H1 (cell line): ENCODE data around the gene ANAPC7. TPM values are rescaled to one million over a fixed set of nuclear protein-coding genes. Genes with fewer than 3 reads are reported as not detected.

Source experiments
- polyA plus RNA-seq, 7 experiments: library from polyadenylated mRNA; depleted of rRNA in 3 of 7; stranded (reverse) in 5 of 7; unstranded in 2 of 7; fragments of >200 nt in 5 of 7; fragments of 200-250 nt in 2 of 7; gene quantifications; 1 replicate in 5 of 7; 2 replicates in 1 of 7; 4 replicates in 1 of 7; pipeline versions ENCODE4 v1.2.1 to v1.2.3, GENCODE V29; 2011 to 2013; ENCODE audit warnings: missing spikeins in 2 of 7, mixed read lengths in 2 of 7
- total RNA-seq: library from RNA; stranded (reverse); fragmentation: NEBNext Ultra II Directional; extraction: Animal tissue kit (Norgen Biotek cat#: 25700); gene quantifications from 2 replicates; pipeline ENCODE4 v1.2.1, GENCODE V29; 2021
- TF ChIP-seq, protein P1 (sequence below): fragments of 300-600 bp; sonication (generic); IDR thresholded peaks from 2 replicates; pipeline ENCODE4 v1.7.1; 2012; ENCODE audit warnings: low read length, moderate library complexity, mild to moderate bottlenecking, inconsistent platforms; ENCODE audit not compliant: insufficient replicate concordance

Gene ANAPC7
- total and polyA plus RNA-seq, 2 of the 8 experiments (the other 6 are each of a cell fraction or from before 2014, with no cell fraction given), result 72.8 to 105 TPM

DNA sequence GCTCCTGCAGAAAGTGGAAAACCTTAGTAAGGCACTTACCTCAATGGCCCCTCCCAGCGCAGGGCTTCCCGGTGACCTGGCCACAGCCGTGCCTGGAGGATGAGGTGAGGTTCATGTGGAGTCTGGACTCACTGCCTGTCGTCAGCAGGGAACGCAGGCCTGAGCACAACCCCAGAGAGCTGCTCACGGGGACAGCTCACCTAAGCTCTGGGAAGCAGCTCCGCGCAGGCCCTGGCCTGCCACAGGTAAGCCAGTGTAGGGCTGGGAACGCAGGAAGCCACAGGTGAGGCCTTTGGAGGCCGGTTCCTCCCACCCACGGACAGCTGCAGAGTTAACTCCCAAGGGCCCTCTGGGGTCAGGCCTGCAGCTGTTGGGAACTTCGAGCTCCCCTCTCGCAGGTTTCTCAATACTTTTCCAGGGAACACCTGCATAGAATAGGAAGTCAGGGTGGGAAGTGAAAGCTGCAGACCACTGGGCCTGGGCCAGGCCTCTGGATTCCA, 32.7 kb downstream of the ANAPC7 start (continued):
- TF ChIP-seq, protein P1, sequence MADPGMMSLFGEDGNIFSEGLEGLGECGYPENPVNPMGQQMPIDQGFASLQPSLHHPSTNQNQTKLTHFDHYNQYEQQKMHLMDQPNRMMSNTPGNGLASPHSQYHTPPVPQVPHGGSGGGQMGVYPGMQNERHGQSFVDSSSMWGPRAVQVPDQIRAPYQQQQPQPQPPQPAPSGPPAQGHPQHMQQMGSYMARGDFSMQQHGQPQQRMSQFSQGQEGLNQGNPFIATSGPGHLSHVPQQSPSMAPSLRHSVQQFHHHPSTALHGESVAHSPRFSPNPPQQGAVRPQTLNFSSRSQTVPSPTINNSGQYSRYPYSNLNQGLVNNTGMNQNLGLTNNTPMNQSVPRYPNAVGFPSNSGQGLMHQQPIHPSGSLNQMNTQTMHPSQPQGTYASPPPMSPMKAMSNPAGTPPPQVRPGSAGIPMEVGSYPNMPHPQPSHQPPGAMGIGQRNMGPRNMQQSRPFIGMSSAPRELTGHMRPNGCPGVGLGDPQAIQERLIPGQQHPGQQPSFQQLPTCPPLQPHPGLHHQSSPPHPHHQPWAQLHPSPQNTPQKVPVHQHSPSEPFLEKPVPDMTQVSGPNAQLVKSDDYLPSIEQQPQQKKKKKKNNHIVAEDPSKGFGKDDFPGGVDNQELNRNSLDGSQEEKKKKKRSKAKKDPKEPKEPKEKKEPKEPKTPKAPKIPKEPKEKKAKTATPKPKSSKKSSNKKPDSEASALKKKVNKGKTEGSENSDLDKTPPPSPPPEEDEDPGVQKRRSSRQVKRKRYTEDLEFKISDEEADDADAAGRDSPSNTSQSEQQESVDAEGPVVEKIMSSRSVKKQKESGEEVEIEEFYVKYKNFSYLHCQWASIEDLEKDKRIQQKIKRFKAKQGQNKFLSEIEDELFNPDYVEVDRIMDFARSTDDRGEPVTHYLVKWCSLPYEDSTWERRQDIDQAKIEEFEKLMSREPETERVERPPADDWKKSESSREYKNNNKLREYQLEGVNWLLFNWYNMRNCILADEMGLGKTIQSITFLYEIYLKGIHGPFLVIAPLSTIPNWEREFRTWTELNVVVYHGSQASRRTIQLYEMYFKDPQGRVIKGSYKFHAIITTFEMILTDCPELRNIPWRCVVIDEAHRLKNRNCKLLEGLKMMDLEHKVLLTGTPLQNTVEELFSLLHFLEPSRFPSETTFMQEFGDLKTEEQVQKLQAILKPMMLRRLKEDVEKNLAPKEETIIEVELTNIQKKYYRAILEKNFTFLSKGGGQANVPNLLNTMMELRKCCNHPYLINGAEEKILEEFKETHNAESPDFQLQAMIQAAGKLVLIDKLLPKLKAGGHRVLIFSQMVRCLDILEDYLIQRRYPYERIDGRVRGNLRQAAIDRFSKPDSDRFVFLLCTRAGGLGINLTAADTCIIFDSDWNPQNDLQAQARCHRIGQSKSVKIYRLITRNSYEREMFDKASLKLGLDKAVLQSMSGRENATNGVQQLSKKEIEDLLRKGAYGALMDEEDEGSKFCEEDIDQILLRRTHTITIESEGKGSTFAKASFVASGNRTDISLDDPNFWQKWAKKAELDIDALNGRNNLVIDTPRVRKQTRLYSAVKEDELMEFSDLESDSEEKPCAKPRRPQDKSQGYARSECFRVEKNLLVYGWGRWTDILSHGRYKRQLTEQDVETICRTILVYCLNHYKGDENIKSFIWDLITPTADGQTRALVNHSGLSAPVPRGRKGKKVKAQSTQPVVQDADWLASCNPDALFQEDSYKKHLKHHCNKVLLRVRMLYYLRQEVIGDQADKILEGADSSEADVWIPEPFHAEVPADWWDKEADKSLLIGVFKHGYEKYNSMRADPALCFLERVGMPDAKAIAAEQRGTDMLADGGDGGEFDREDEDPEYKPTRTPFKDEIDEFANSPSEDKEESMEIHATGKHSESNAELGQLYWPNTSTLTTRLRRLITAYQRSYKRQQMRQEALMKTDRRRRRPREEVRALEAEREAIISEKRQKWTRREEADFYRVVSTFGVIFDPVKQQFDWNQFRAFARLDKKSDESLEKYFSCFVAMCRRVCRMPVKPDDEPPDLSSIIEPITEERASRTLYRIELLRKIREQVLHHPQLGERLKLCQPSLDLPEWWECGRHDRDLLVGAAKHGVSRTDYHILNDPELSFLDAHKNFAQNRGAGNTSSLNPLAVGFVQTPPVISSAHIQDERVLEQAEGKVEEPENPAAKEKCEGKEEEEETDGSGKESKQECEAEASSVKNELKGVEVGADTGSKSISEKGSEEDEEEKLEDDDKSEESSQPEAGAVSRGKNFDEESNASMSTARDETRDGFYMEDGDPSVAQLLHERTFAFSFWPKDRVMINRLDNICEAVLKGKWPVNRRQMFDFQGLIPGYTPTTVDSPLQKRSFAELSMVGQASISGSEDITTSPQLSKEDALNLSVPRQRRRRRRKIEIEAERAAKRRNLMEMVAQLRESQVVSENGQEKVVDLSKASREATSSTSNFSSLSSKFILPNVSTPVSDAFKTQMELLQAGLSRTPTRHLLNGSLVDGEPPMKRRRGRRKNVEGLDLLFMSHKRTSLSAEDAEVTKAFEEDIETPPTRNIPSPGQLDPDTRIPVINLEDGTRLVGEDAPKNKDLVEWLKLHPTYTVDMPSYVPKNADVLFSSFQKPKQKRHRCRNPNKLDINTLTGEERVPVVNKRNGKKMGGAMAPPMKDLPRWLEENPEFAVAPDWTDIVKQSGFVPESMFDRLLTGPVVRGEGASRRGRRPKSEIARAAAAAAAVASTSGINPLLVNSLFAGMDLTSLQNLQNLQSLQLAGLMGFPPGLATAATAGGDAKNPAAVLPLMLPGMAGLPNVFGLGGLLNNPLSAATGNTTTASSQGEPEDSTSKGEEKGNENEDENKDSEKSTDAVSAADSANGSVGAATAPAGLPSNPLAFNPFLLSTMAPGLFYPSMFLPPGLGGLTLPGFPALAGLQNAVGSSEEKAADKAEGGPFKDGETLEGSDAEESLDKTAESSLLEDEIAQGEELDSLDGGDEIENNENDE, result no peak
